Measurements from ENCODE around the gene TRIM65.
"Not testable (repeated sequence)": the region's sequence is repeated elsewhere in the genome, so short reads cannot be mapped to it uniquely, and the experiment has no call there.

DNA sequence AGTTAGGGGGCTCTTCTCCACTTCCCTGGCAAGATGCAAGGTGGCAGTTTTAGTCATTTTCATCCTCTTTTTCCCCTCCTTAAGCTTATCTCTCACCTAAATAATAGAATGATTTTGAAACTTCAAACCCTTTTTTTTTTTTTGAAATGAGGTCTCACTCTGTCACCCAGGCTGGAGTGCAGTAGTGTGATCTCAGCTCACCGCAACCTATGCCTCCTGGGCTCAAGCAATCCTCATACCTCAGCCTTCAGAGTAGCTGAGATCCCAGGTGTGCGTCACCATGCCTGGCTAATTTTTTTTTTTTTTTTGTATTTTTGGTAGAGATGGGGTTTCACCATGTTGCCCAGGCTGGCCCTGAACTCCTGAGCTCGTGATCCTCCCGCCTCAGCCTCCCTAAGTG, 31.9 kb downstream of the TRIM65 start:
- TF ChIP-seq, protein P1, sequence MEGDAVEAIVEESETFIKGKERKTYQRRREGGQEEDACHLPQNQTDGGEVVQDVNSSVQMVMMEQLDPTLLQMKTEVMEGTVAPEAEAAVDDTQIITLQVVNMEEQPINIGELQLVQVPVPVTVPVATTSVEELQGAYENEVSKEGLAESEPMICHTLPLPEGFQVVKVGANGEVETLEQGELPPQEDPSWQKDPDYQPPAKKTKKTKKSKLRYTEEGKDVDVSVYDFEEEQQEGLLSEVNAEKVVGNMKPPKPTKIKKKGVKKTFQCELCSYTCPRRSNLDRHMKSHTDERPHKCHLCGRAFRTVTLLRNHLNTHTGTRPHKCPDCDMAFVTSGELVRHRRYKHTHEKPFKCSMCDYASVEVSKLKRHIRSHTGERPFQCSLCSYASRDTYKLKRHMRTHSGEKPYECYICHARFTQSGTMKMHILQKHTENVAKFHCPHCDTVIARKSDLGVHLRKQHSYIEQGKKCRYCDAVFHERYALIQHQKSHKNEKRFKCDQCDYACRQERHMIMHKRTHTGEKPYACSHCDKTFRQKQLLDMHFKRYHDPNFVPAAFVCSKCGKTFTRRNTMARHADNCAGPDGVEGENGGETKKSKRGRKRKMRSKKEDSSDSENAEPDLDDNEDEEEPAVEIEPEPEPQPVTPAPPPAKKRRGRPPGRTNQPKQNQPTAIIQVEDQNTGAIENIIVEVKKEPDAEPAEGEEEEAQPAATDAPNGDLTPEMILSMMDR (IDR thresholded peaks at IDR 0.05) = not testable (repeated sequence)
- TF ChIP-seq ZFX (IDR thresholded peaks at IDR 0.05; ENCODE audit: borderline replicate concordance) = not testable (repeated sequence)

Measured in 22Rv1 (cell line).